ENCODE data around the gene PREX1. TPM values are rescaled to one million over a fixed set of nuclear protein-coding genes. Genes with fewer than 3 reads are reported as not detected.

The PREX1 gene
- total RNA-seq, 4 donors from 2014 or later, result 29.7 to 56.3 (median 46.6) TPM

- TF ChIP-seq CTCF (IDR thresholded peaks at IDR 0.05; ENCODE audit: low read depth), result no peak
These were observed 221.5 kb downstream of the PREX1 start for GRCh38 chr20:48606172-48606840.

- TF ChIP-seq CTCF (IDR thresholded peaks at IDR 0.05; ENCODE audit: low read depth), result no peak
These were observed 222.2 kb downstream of the PREX1 start for GRCh38 chr20:48605364-48606171.

DNA sequence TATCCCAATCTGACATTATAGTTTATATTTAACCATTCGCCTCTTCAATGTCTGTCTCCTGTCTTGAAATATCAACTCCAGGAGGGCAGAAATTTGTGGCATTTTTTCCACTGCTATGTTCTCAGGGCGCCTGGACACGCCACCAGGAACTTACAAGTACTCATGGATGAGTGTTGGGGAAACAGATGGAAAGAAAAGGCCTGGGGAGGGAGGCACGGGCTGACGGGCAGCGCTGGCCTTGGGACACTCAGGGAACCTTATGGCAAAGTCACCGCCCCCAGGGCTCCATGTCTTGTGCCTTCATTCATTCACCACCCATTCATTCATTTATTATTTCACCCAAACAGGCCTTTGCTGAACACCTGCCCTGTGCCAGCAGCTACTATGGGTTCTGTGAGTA, 222.9 kb downstream of the PREX1 start:
- no peak for TF ChIP-seq CTCF (IDR thresholded peaks at IDR 0.05; ENCODE audit: low read depth)

DNA sequence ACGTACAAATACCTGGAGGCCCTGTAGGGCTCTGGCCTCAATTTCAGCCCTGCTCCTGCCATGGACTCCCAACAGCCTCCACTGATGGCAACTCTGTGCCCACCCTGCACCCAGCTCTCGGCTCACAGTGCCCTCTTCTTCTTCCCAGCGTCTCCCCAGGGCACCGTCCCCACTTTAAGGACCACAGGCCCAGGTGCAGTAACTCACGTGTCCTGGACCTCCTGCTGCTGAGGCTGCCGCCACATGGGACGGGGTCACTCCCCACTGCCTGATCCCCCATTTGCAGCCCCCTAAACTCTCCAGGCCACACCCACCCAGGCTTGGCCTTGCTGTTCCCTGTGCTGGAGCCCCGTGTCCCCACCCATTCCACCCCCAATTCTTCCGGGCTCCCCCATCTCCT, 223.4 kb downstream of the PREX1 start:
- TF ChIP-seq CTCF (IDR thresholded peaks at IDR 0.05; ENCODE audit: low read depth), result no peak

DNA sequence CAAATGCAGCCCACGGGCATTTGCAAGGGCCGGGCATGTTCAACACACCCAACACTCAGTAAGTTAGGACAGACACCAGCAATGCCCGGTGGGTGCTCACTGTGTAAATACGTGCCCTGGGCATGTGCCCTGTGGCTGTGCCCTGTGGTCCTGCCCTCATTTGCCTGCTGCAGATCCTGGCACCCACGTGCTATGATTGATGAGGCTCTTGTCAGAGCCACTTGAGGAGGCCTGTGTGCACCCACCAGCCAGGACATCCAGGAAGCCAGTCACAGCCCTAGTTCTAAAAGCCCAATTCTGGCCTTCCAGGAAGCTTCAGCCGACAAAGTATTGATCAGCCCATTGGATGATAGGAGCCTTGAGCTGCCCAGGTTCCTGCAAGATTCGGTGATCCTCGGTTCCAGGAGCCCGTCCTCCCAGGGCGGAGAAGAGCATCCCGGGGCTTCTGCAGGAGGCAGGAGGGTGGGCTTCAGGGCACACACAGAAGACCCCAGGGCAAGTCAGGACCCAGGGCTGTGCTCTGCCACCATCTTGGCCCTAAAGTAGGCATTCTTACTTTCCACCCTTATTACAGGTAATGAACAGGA, 223.9 kb downstream of the PREX1 start:
- TF ChIP-seq CTCF (IDR thresholded peaks at IDR 0.05; ENCODE audit: low read depth), result no peak

GRCh38 chr20:48603116-48603818, 224.5 kb downstream of the PREX1 start:
- no peak for TF ChIP-seq CTCF (IDR thresholded peaks at IDR 0.05; ENCODE audit: low read depth)

DNA sequence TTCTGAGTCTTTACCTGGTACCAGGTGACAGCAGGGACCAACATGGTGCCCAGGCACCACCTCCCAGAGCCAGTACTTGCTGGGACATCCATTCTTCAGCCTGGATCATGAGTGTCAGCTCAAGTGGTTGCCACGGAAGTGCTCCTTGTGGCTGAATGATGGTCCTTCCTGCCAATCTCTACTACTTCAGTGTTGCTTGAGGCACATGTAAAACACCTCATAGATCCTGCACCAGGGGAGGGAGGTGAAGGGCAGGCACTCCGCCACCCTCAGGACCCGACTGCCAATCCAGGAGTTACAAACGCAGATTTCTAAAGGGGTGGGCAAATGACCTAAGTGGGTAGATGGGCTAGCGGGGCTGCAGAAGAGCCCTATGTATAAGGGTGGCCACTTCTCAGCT, 226.0 kb downstream of the PREX1 start:
- no peak for TF ChIP-seq CTCF (IDR thresholded peaks at IDR 0.05; ENCODE audit: low read depth)

All from subcutaneous adipose tissue (tissue), 4 donors.